Endothelial cell (in vitro differentiated cells): ENCODE results near the gene RCOR1. TPM values are rescaled to one million over a fixed set of nuclear protein-coding genes. Genes with fewer than 3 reads are reported as not detected.
A peak's percentile ranks its signal among the peaks of the same experiment; 100 is the strongest.

Experiments used
- DNase-seq: peaks from one replicate; pipeline ENCODE4 v3.0.0; 2021; ENCODE audit warnings: low spot score
- H3K27ac Mint-ChIP-seq: one replicate; pipeline ENCODE4 v1.8.0; 2021; ENCODE audit warnings: mixed read lengths, inconsistent platforms; ENCODE audit not compliant: unreplicated experiment
- H3K27me3 Mint-ChIP-seq: one replicate; pipeline ENCODE4 v1.8.0; 2021; ENCODE audit warnings: mild to moderate bottlenecking, moderate library complexity, mixed read lengths, inconsistent platforms; ENCODE audit not compliant: unreplicated experiment
- H3K36me3 Mint-ChIP-seq: one replicate; pipeline ENCODE4 v1.8.0; 2021; ENCODE audit warnings: mild to moderate bottlenecking, low read depth, mixed read lengths, inconsistent platforms; ENCODE audit not compliant: unreplicated experiment
- H3K4me1 Mint-ChIP-seq: one replicate; pipeline ENCODE4 v1.8.0; 2021; ENCODE audit warnings: mild to moderate bottlenecking, mixed read lengths, inconsistent platforms; ENCODE audit not compliant: unreplicated experiment
- H3K4me3 Mint-ChIP-seq: one replicate; pipeline ENCODE4 v1.8.0; 2021; ENCODE audit warnings: mild to moderate bottlenecking, mixed read lengths, inconsistent platforms; ENCODE audit not compliant: unreplicated experiment
- H3K9me3 Mint-ChIP-seq: one replicate; pipeline ENCODE4 v1.8.0; 2021; ENCODE audit warnings: mixed read lengths, inconsistent platforms; ENCODE audit not compliant: unreplicated experiment
- CTCF ChIP-seq: fragments of 200-600 bp; sonication (generic); IDR thresholded peaks from one replicate; pipeline ENCODE4 v1.5.0; 2021; ENCODE audit warnings: antibody characterized with exemption; ENCODE audit not compliant: unreplicated experiment
- total RNA-seq: library from RNA; stranded (reverse); fragmentation: NEBNext Ultra II Directional; extraction: Animal tissue kit (Norgen Biotek cat#: 25700); gene quantifications from one replicate; pipeline ENCODE4 v1.2.1, GENCODE V29; 2021; ENCODE audit not compliant: unreplicated experiment

RCOR1 gene
- total RNA-seq, 1 donor from 2014 or later = 51.6 TPM

GRCh38 chr14:102624666-102625065, 32.2 kb downstream of the RCOR1 start:
- Mint-ChIP-seq H3K36me3 (peaks cover 22% of the 10 kb centered on the region), H3K27ac (no peak overlapping the region), H3K4me1 (peaks cover 66% of the 10 kb centered on the region), H3K27me3 (peaks cover 5% of the 10 kb centered on the region), H3K4me3 (no peak overlapping the region), H3K9me3 (no peaks in the 10 kb centered on the region)
- no peak for TF ChIP-seq CTCF
- DNase-seq = no peak

- H3K9me3 Mint-ChIP-seq = no peaks in the 10 kb centered on the region
- peaks cover 5% of the 10 kb centered on the region for H3K27me3 Mint-ChIP-seq
- H3K27ac Mint-ChIP-seq = peak overlapping the region; percentile 58
- H3K36me3 Mint-ChIP-seq = peaks cover 20% of the 10 kb centered on the region
- peak overlapping the region; percentile 48 for H3K4me3 Mint-ChIP-seq
- no peak for DNase-seq
- TF ChIP-seq CTCF = no peak
- peaks cover 74% of the 10 kb centered on the region for H3K4me1 Mint-ChIP-seq
Observed at GRCh38 chr14:102625564-102626296, 33.3 kb downstream of the RCOR1 start.

- Mint-ChIP-seq H3K4me1 (peaks cover 73% of the 10 kb centered on the region), H3K27me3 (peaks cover 5% of the 10 kb centered on the region), H3K36me3 (peaks cover 14% of the 10 kb centered on the region), H3K27ac (peak overlapping the region; percentile 87), H3K4me3 (no peak overlapping the region), H3K9me3 (no peaks in the 10 kb centered on the region)
- no peak for TF ChIP-seq CTCF
- no peak for DNase-seq
Observed at GRCh38 chr14:102626530-102626929, 34.1 kb downstream of the RCOR1 start.

- H3K9me3 Mint-ChIP-seq = no peaks in the 10 kb centered on the region
- H3K27ac Mint-ChIP-seq = peak overlapping the region; percentile 99
- TF ChIP-seq CTCF = no peak
- peaks cover 17% of the 10 kb centered on the region for H3K36me3 Mint-ChIP-seq
- peak overlapping the region; percentile 66 for H3K4me3 Mint-ChIP-seq
- H3K27me3 Mint-ChIP-seq = peaks cover 5% of the 10 kb centered on the region
- H3K4me1 Mint-ChIP-seq = peaks cover 61% of the 10 kb centered on the region
- DNase-seq = peak; percentile 55
Observed at GRCh38 chr14:102629011-102629444, 36.6 kb downstream of the RCOR1 start.

- DNase-seq = no peak
- no peak for TF ChIP-seq CTCF
- Mint-ChIP-seq H3K27ac (peak overlapping the region; percentile 99), H3K36me3 (peaks cover 17% of the 10 kb centered on the region), H3K27me3 (peaks cover 5% of the 10 kb centered on the region), H3K4me3 (peak overlapping the region; percentile 76), H3K9me3 (no peaks in the 10 kb centered on the region), H3K4me1 (peaks cover 64% of the 10 kb centered on the region)
Observed at GRCh38 chr14:102629808-102630350, 37.4 kb downstream of the RCOR1 start.
